Activated gamma-delta T cell treated with Interleukin-2 at 50 U/mL for 16 hours (primary cell): Measurements from ENCODE around the gene OBSCN.

ENCODE experiments used
- DNase-seq: peaks from one replicate; pipeline ENCODE4 v3.0.0-alpha.2; 2020

The OBSCN gene

GRCh38 chr1:228279722-228280105 lies 71.9 kb downstream of the OBSCN start:
- no peak for DNase-seq

GRCh38 chr1:228280106-228280901 lies 72.5 kb downstream of the OBSCN start:
- no peak for DNase-seq

- DNase-seq, result no peak
Observed at GRCh38 chr1:228280961-228281591, 73.2 kb downstream of the OBSCN start.

- no peak for DNase-seq
Observed at GRCh38 chr1:228281631-228282328, 73.9 kb downstream of the OBSCN start.

- no peak for DNase-seq
Observed at GRCh38 chr1:228282329-228283042, 74.6 kb downstream of the OBSCN start.

GRCh38 chr1:228283043-228283371 lies 75.2 kb downstream of the OBSCN start:
- no peak for DNase-seq

- no peak for DNase-seq
Observed at GRCh38 chr1:228283476-228284147, 75.8 kb downstream of the OBSCN start.

GRCh38 chr1:228284148-228284495 lies 76.3 kb downstream of the OBSCN start:
- DNase-seq, result no peak

- no peak for DNase-seq
Observed at GRCh38 chr1:228284521-228284920, 76.7 kb downstream of the OBSCN start.

GRCh38 chr1:228285661-228286504 lies 78.0 kb downstream of the OBSCN start:
- no peak for DNase-seq

- no peak for DNase-seq
Observed at GRCh38 chr1:228286505-228287417, 78.9 kb downstream of the OBSCN start.

- DNase-seq, result no peak
Observed at GRCh38 chr1:228287541-228288425, 79.9 kb downstream of the OBSCN start.

GRCh38 chr1:228288536-228289238 lies 80.8 kb downstream of the OBSCN start:
- DNase-seq, result no peak

GRCh38 chr1:228289239-228289849 lies 81.5 kb downstream of the OBSCN start:
- no peak for DNase-seq

GRCh38 chr1:228289996-228290881 lies 82.4 kb downstream of the OBSCN start:
- DNase-seq, result no peak

GRCh38 chr1:228291906-228292608 lies 84.2 kb downstream of the OBSCN start:
- DNase-seq, result no peak

GRCh38 chr1:228292609-228292911 lies 84.7 kb downstream of the OBSCN start:
- DNase-seq, result no peak
